ACHN (cell line): ENCODE data around the gene THBS4.
"Not testable (repeated sequence)": the region's sequence is repeated elsewhere in the genome, so short reads cannot be mapped to it uniquely, and the experiment has no call there.

Experiments
- DNase-seq: peaks from one replicate; pipeline ENCODE4 v3.0.0-alpha.2; 2015
- in situ Hi-C: cut with HindIII; loops from 2 replicates; pipeline ENCODE4 v1.10.0; 2017; ENCODE audit warnings: low sequenced_read_pairs, low pct_ligation_motif_present, low pct_unique_long_range_greater_than_20kb

THBS4 gene

DNA sequence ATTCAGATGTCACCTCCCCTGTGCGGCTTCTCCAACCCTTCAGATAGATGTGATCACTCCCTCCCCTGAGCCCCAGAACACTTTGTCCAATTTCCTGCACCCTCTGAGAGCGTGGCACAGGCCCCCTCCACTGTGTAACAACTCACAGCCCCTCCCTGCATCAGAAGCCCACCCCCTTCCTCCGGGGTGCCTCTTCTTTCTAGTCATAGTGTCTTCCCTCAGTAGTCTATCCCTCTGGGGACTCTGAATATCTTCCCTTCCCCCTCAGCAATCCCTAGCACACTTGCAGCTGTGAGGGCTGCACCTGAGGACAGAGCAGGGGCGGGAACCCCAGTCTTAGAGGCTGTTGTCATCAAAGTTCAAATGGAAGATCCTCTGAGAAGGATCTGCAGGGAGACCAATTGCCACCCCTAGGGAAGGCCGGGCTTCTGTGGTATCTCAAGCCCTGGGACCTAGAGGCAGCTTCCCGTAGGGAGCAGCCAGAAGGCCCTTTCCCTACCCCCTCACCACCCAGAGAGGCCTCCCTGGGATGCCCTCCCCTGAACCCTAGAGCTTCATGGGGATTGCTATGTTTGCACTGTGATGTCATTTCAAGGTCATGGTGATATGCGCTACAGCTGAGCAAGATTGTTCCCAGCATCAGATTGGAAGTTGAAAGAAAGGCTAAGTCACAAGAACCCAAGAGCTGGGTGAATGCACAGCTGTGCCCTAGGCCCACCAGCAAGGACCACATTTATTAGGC lies 70.7 kb downstream of the THBS4 start:
- no peak for DNase-seq
- in situ Hi-C loops = no loop called here

DNA sequence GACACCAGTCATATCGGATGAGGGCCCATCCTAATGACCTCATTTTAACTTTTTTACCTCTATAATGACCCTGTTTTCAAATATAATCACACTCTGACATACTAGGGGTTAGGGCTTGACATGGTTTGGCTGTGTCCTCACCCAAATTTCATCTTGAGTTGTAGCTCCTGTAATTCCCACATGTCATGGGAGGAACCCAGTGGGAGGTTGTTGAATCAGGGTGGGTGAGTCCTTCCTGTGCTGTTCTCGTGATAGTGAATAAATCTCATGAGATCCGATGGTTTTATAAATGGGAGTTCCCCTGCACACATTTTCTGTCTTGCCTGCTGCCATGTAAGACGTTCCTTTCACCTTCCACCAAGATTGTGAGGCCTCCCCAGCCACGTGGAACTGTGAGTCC lies 71.8 kb downstream of the THBS4 start:
- no peak for DNase-seq
- in situ Hi-C loops = no loop called here

DNA sequence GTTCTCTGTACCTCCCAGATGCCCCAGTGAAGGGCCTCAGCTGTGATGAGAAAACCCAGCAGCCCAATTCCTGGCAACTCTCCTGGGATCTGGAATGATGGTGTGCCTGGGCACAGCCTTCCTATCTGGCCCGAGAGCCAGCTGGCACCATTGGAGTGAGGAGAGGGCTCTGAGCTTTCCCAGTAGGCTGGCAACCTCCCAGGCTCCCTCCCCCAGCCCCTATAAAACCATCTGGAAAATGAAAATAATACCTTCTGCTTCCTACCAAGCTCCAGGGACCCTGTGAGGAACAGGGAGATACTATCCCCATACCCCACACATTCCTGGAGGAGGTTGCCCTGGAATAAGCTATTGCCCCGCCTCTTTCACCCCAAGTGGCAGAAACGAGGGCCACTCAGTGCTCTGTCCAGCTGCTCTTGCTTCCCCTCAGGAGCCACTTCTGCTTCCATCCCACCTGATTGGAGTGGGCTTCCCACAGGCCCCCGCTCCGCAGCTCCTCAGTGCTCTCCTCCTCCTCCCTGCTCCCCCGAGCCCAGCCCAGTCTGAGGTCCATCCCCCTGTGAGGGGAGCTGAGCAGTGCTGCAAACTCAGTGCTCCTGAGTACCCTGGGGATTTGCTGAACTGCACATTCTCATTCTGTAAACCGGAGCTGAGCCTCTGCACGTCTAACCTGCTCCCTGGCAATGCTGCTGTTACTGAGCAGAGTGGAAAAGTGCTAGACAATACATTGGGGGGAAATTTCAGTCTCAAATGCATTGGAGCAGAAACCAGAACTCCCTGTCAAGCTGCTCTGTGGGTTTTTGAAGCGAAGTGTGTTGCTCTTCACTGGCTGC lies 74.7 kb downstream of the THBS4 start:
- in situ Hi-C loops = no loop called here
- no peak for DNase-seq

DNA sequence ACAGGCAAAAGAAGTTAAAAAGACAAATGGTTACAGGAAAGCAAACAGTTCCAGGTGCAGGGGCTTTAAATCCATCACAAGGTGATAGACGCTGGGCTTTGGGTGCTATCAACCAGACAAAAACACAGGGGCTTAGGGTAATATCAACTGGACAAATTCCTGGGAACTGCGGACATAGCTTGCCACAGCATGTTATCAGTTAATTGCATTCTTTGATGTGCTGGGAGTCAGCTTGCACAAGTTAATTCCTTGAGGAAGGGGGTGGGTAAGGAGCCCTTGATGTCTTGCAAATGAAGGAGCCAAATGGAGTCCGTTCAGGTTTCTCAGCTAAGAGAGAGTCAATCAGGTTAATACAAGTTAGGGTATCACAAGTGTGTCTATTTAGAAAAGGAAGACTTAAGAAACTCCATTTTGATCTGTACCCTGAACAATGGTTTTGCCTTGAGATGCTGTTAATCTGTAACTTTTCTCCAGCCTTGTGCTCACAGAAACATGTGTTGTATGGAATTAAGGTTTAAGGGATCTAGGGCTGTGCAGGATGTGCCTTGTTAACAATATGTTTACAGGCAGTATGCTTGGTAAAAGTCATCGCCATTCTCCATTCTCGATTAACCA lies 76.3 kb downstream of the THBS4 start:
- in situ Hi-C loops, DNase-seq: not testable (repeated sequence)

DNA sequence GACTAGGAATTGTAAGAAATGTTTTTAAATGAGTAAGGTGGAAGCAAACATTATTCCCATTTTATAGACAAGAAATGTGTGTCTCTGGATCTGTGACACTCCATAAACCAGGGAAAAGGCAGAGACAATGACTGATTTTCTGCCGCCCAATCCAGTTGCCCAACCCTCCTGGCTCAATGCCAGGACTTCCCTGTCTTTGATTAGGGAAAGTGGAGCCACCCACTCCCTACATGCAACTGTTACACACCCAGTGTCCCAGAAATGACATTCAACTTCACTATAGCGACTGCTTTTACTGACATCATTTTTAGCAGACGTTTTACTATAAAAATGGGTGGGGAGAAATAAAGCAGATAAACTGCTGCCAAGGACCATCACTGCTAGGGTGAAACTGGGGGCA lies 79.7 kb downstream of the THBS4 start:
- DNase-seq = no peak
- in situ Hi-C loops = no loop called here

DNA sequence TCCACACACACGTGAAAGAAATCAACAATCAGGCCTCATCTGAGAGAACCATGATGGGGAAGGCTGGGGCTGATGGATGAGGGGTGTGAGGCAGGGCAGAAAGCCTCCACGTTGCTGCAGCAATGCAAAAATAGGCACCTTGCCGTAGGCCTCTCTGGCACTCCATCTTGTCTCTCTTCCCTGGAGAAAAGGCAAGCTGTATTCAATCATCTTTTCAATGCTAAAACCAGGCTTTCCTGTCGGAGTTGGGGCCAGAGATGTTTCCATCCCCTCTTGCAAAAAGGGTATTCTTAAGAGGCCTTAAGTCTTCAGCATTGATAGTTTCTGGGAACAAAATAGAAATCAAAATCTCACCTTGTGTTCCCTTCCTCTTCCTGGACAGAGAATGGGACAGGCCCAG lies 80.9 kb downstream of the THBS4 start:
- no peak for DNase-seq
- in situ Hi-C loops = no loop called here

DNA sequence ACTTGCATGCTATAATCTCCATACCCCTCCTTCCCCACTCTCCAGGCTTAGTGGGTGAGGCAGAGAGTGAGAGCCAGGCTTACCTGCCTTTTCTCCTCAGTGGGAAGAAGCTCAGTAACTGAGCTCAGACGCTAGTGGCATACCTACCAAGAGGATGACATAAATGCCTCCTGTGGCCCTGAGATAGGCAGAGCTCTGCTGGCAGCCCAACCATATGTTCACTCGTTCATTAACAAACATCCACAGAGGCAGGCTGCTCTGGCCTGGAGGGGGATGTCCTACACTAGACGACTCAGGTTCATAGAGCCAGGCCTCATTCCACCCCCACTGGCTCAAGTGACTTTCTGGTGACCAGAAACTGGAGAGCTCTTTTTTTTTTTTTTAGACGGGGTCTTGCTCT lies 81.3 kb downstream of the THBS4 start:
- no peak for DNase-seq
- in situ Hi-C loops = no loop called here

DNA sequence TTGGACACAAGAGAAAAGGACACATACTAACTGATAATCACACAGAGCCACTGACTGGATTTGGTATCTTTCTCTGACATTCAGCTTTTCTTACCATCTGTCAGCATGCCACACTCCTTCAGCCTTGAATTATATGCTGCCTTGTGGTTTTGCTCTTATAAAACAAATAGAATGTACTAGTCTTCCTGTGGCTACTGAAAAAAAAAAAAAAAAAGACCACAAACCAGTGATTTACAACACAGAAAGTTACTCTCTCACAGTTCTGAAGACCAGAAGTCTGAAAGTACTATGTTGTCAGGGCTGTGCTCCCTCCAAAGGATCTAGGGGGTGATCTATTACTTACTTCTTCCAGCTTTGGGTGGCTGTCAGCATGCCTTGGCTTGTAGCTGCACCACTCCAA lies 82.3 kb downstream of the THBS4 start:
- DNase-seq = no peak
- in situ Hi-C loops = no loop called here

DNA sequence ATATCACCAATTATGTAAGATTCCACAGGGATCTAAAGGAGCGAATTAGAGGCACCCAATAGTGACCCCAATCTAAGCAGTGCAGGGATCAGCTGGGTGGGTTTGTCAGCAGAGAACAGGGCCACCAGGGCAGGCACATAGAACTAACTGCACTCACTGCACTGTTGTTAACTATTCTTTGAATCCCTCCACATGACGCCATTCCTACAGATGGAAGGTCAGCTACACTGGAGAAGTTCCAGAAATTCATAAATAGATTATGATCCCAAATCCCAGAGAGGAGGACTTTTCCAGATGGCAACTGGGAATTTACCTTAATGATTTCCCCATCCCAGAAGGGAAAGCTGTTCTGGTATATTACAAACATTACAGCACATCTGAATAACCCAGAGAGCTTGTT lies 84.2 kb downstream of the THBS4 start:
- no peak for DNase-seq
- in situ Hi-C loops = no loop called here

DNA sequence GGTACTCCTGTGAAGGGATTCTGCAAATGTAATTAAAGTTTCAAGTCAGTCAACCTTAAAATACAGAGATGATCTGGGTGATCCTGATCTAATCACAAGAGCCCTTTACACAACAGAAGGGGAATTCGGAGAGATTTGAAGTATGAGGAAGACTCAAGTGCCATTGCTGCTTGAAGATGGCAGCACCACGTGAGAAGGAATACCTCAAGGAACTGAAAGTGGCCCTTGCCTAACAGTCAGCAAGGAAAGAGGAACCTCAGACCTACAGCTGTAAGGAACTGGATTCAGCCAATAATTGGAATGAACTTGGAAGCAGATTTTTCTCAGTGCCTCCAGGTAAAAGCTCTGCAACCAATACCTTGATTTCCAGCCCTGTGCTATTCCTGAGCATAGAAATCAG lies 87.4 kb downstream of the THBS4 start:
- in situ Hi-C loops = no loop called here
- no peak for DNase-seq

DNA sequence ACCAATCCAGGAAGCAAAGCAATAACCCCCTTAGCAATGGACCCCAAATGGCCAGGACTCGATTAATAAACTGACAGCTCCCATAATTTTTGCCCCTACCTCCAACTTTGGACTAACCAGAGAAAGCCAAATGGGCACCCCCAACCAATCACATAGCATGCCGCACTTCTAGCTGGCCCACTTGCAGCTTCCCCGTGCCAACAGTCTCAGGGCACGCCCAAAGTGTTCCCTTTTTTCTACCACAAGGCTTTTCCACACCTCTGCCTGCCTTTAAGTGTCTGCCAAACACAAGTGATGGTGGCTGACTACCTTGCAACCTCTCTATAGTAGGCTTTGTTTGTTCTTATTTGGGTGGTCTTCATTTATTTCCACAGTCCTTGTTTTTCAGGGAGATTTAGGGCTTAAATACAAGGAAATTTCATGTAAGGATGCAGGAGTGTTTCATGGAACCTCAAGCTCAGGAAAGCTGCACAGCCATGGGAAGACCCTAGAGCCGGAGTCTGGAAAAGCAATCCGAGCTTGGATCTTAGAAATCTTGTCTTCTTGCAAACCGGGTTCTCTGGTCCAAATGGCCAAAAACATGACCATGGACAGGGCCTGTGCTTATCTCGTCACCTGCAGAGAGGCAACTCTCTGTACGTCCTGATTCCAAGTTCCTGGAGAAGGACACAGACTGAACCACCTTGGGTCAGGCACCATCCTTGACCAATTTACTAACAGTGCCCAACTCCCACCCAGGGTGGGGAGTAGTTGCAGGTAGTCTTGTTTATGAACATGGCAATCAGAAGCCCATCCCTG lies 89.2 kb downstream of the THBS4 start:
- no peak for DNase-seq
- in situ Hi-C loops = no loop called here

DNA sequence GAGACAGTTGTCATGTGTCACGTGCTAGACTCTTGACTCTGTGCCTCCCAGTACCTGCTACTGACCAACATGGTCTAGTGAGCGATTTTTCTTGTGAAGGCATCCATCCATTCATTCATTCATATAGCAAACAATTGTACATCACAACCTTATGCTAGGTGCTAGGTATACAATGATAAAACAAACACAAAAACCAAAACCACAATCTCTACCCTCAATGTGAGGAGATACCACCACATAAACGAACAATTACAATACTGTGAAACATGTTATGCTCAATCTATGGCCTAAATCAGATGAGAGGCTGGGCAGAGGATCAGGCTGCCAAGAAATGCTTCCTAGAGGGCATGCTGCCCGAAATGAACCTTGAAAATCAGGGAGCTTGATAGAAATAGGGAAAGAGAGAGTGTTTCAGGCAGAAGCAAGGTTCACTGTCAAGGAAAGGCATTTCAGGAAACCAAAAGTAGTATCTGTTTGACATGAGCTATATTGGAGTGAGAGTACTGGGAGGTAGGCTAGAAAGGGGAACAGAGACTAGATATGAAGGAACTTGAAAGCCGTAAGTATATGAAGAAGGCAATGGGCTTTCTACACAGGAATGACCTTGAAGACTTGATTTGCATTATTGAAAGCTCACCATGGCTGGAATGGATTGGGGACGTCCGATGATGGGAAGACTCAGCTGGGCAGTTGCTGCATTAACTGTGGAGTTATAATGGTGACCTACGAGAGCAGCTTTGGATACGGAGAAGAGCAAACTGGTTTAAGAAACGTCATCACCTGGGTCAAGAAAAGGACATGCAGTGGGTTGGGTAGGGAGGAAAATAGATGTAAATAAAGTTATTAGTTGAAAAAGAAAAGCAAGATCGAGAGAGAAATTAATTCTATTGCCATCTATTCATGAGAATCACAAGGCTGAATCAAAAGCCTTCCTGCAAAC lies 90.1 kb downstream of the THBS4 start:
- in situ Hi-C loops = no loop called here
- DNase-seq = no peak

DNA sequence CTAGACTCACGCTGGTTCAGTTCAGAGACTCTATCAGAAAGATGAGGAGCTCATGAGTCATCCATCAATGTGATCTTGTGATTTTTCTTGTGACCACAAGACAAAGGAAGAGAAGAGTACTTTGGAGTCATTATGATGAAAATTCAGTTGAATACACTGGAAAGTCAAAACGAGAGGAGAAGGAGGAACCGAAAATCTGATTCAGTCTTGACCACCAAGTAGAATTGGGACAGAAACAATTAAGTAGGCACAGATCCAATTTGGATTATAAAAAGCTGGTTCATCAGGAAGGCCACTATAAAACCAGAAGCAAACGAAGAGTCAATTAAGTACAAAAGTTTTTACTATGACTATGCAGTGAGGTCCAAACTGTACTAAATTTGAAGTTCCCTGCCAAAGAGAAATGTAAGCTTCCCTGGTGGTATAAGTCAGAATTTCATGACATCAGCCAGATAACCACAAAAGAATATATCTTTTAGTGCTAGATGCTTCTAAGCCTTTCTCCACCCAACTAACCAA lies 90.9 kb downstream of the THBS4 start:
- peak; percentile 2 for DNase-seq
- in situ Hi-C loops = no loop called here

DNA sequence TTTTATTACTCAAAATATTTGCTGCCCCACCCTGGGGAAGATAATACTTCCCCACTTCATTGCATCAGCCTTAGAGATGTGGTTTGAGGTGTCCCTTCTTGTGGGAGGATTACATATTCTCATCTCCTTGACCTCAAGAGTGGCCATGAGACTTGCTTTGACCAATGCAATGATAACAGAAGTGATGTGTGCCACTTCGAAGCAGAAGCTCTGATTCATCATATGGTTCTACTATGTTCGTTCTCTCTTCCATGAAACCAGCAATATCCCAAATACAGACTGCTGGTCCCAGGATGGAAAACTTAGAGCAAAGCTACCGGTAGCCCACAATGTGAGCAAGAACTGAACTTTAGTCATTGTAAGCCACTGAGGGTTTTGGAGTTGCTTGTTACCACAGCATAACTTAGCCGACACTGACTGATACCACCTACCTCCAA lies 92.0 kb downstream of the THBS4 start:
- in situ Hi-C loops = no loop called here
- no peak for DNase-seq

DNA sequence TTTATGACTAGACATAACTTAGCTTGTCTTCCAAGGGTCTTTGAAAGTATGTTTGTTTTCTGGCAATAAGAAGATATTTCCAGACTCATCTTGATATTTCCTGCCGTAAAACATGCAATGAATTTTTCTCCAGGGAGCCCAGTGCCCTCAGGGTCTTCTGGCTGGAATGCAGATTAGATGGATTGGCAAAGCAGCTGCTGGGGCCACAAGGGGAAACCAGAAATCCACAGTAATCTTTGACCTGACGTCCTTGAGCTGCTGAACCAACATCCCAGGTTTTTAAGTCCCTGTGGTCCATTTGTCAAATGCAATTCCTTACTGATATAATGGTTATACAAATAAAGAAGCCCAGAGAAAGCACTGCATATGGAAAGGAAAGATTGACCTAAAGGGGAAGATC lies 93.0 kb downstream of the THBS4 start:
- DNase-seq = no peak
- in situ Hi-C loops = no loop called here

DNA sequence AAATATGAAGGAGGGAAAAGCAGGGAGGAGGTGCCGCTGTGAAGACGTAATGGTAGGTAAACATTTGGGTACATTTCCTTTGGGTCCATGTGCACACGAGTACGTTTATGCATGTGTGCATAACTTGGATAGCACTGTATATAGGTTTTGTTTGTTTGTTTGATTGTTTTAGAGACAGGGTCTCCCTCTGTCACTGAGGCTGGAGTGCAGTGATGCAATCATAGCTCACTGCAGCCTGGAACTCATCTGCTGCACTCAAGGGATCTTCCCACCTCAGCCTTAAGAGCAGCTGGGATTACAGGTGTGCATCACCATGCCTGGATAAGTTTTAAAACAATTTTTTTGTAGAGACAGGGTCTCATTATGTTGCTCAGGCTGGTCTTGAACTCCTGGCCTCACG lies 94.0 kb downstream of the THBS4 start:
- DNase-seq = no peak
- in situ Hi-C loops = no loop called here
